Measurements from ENCODE around the gene IGHMBP2. TPM values are rescaled to one million over a fixed set of nuclear protein-coding genes. Genes with fewer than 3 reads are reported as not detected.
A peak's percentile ranks its signal among the peaks of the same experiment; 100 is the strongest.

Gene IGHMBP2
- total and polyA plus RNA-seq, 9 of the 15 experiments (the other 6 are each of a cell fraction or from before 2014, with no cell fraction given): 1.6 to 24.8 (median 14.5) TPM

DNA sequence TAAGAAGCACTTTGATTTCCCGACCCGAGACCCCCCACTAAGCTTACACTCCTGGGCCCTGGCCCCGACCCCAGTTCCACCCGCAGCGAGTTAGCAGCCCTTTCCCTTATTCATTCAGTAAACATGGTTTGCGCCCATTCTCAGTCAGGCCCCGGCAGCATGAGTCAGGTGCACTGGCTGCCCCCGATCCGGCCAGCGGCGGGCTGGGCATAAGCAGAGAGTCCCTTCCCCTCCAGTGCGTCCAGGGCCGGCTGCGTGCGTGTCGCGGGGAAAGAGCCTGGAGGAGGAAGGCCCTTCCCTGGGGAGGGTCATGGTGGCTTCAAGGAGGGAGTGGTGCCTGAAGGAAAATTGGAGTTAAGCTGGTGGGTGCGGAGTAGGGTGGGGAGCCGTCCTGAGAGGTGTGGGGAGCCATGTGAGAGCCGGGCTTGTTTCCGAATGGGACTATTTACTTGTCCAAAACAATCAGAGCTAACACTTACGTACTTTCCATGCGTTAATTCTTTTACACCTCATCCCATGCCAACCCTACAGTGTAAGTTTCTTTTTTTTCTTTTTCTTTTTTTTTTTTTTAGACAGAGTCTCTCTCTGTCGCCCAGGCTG is 657 bp downstream of the IGHMBP2 start (continued):
- TF ChIP-seq CBX5 (IDR thresholded peaks at IDR 0.05; ENCODE audit: borderline replicate concordance, low read depth) (no peak), RFX7 (CRISPR knock-in tag; IDR thresholded peaks at IDR 0.05) (no peak), HDAC1 (IDR thresholded peaks at IDR 0.05) (peak in 1 of 2 experiments; percentile 41; a peak in 1 of 4 replicates), SUPT5H (IDR thresholded peaks at IDR 0.05) (no peak), ZNF75A (CRISPR knock-in tag; IDR thresholded peaks at IDR 0.05) (no peak), MTA2 (IDR thresholded peaks at IDR 0.05; ENCODE audit: low read depth) (no peak), HDAC2 (IDR thresholded peaks at IDR 0.05) (no peak), ZNF165 (CRISPR knock-in tag; IDR thresholded peaks at IDR 0.05; ENCODE audit: borderline replicate concordance) (no peak), U2AF1 (optimal IDR thresholded peaks at IDR 0.05; ENCODE audit: low read depth, low read length) (no peak)
- TF ChIP-seq, protein P1, sequence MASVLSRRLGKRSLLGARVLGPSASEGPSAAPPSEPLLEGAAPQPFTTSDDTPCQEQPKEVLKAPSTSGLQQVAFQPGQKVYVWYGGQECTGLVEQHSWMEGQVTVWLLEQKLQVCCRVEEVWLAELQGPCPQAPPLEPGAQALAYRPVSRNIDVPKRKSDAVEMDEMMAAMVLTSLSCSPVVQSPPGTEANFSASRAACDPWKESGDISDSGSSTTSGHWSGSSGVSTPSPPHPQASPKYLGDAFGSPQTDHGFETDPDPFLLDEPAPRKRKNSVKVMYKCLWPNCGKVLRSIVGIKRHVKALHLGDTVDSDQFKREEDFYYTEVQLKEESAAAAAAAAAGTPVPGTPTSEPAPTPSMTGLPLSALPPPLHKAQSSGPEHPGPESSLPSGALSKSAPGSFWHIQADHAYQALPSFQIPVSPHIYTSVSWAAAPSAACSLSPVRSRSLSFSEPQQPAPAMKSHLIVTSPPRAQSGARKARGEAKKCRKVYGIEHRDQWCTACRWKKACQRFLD (CRISPR knock-in tag; IDR thresholded peaks at IDR 0.05): peak; percentile 61; the same call in 1 of the 2 replicates
- TF ChIP-seq, protein P2, sequence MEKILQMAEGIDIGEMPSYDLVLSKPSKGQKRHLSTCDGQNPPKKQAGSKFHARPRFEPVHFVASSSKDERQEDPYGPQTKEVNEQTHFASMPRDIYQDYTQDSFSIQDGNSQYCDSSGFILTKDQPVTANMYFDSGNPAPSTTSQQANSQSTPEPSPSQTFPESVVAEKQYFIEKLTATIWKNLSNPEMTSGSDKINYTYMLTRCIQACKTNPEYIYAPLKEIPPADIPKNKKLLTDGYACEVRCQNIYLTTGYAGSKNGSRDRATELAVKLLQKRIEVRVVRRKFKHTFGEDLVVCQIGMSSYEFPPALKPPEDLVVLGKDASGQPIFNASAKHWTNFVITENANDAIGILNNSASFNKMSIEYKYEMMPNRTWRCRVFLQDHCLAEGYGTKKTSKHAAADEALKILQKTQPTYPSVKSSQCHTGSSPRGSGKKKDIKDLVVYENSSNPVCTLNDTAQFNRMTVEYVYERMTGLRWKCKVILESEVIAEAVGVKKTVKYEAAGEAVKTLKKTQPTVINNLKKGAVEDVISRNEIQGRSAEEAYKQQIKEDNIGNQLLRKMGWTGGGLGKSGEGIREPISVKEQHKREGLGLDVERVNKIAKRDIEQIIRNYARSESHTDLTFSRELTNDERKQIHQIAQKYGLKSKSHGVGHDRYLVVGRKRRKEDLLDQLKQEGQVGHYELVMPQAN (IDR thresholded peaks at IDR 0.05; ENCODE audit: borderline replicate concordance): peak; percentile 63; the same call in 1 of the 2 replicates
